Mammary epithelial cell (primary cell): ENCODE data around the gene ROCK2.

Experiments
- EZH2 ChIP-seq: IDR thresholded peaks from 2 replicates; pipeline ENCODE4 v1.6.1; 2012; ENCODE audit warnings: low read length, inconsistent platforms, borderline replicate concordance
- TF ChIP-seq, protein P1 (sequence below), 2 donors: IDR thresholded peaks in 1 of 2; conservative IDR thresholded peaks in 1 of 2; 2 replicates each; pipeline ENCODE4 v1.5.1; 2011 to 2012; ENCODE audit warnings: inconsistent platforms in 2 of 2, low read length in 2 of 2, mild to moderate bottlenecking in 2 of 2, control low read depth in 1 of 2, low read depth in 1 of 2; ENCODE audit not compliant: insufficient read depth in 1 of 2; ENCODE audit errors: extremely low read depth in 1 of 2

DNA sequence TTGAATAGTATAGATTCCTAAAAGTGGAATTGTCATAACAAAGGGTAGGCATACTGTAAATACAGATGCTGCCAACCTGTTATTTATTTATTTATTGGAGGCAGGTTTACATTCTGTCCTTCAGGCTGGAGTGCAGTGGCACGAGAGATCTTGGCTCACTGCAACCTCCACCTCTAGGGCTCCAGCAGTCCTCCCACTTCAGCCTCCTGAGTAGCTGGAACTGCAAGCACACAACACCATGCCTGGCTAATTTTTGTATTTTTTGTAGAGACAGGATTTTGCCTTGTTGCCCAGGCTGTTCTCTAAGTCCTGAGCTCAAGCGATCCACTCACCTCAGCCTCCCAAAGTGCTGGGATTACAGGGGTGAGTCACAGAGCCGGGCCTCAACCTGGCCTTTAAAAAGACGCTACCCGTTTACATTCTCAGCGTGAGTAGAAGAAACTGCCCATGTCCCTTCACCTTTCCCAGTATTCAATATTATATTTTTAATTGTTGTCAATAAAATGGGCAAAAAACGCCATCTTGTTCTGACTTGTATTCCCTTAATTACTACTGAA, 3.0 kb upstream of the ROCK2 start:
- TF ChIP-seq, protein P1, sequence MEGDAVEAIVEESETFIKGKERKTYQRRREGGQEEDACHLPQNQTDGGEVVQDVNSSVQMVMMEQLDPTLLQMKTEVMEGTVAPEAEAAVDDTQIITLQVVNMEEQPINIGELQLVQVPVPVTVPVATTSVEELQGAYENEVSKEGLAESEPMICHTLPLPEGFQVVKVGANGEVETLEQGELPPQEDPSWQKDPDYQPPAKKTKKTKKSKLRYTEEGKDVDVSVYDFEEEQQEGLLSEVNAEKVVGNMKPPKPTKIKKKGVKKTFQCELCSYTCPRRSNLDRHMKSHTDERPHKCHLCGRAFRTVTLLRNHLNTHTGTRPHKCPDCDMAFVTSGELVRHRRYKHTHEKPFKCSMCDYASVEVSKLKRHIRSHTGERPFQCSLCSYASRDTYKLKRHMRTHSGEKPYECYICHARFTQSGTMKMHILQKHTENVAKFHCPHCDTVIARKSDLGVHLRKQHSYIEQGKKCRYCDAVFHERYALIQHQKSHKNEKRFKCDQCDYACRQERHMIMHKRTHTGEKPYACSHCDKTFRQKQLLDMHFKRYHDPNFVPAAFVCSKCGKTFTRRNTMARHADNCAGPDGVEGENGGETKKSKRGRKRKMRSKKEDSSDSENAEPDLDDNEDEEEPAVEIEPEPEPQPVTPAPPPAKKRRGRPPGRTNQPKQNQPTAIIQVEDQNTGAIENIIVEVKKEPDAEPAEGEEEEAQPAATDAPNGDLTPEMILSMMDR (conservative IDR thresholded peaks at IDR 0.05 in 1 of 2, IDR thresholded peaks at IDR 0.05 in 1 of 2; ENCODE audit: extremely low read depth in 1 of 2, insufficient read depth in 1 of 2, low read depth in 1 of 2, low read length in 2 of 2) = no peak
- no peak for TF ChIP-seq EZH2
